ENCODE results near the gene CSH2.

The CSH2 gene

DNA sequence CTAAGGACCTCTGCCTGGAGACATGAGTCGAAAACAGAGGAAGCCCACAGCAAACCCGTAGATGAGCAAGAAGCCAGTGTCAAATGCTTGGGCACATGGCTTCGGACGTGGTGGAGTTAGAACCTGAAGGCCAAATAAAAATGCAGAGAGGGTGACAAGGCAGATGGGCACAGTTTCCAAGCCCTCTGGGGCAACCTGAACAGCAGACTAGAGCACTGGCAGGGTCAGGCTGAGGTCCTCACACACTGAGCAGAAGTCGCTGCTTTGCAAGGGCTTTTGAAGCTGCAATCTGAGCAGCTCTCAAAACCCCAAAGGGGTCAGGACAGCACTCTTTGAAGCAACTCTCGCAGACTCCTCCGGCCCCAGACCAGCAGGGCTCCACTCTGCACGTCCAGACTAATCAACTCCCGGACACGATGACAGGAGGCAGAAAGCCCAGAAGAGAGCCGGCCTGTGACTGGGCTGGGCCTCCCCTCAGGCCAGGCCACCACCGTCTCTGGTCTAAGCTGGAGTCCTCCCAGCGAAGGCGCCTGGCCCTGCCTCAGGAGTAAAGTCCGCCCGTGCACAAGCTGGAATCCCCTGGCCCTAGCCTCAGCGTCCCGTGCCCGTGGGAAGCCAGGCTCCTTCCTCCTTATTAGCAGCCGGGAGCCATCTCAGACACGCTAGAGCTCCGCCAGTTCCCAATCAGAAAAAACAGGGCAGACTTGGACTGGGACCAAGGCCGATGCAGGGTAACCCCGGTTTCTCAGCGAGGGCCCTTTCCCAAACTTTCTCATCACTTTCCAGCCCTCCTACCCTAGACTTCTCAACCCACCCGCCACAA, 31.9 kb downstream of the CSH2 start:
- WGBS, 2 experiments (ENCODE audit: insufficient coverage in 2 of 2) = 19 to 20% methylated on average over 18 to 22 of the region's 26 CpGs
- Histone ChIP-seq H3K9me3 (ENCODE audit: control insufficient read depth, low read length) (no peaks in the 10 kb centered on the region), H3K36me3 (ENCODE audit: control insufficient read depth, insufficient read depth, low read length) (peaks cover 18% of the 10 kb centered on the region), H3K27ac (ENCODE audit: low read depth, low read length, severe bottlenecking) (peak overlapping the region; percentile 75), H3K4me1 (ENCODE audit: control insufficient read depth, insufficient read depth, low read length, poor library complexity, severe bottlenecking) (peaks cover 9% of the 10 kb centered on the region), H3K4me3 (ENCODE audit: extremely low read depth, insufficient read depth, low read length, poor library complexity, severe bottlenecking) (peak overlapping the region; percentile 90)

GRCh38 chr17:63840591-63841349, 32.7 kb downstream of the CSH2 start:
- Histone ChIP-seq H3K4me1 (ENCODE audit: control insufficient read depth, insufficient read depth, low read length, poor library complexity, severe bottlenecking) (peaks cover 9% of the 10 kb centered on the region), H3K36me3 (ENCODE audit: control insufficient read depth, insufficient read depth, low read length) (peaks cover 24% of the 10 kb centered on the region), H3K9me3 (ENCODE audit: control insufficient read depth, low read length) (no peaks in the 10 kb centered on the region), H3K27ac (ENCODE audit: low read depth, low read length, severe bottlenecking) (peak overlapping the region; percentile 75), H3K4me3 (ENCODE audit: extremely low read depth, insufficient read depth, low read length, poor library complexity, severe bottlenecking) (peak overlapping the region; percentile 90)
- WGBS, 2 experiments (ENCODE audit: insufficient coverage in 2 of 2) = 90 to 97% methylated on average over 3 to 4 of the region's 4 CpGs

DNA sequence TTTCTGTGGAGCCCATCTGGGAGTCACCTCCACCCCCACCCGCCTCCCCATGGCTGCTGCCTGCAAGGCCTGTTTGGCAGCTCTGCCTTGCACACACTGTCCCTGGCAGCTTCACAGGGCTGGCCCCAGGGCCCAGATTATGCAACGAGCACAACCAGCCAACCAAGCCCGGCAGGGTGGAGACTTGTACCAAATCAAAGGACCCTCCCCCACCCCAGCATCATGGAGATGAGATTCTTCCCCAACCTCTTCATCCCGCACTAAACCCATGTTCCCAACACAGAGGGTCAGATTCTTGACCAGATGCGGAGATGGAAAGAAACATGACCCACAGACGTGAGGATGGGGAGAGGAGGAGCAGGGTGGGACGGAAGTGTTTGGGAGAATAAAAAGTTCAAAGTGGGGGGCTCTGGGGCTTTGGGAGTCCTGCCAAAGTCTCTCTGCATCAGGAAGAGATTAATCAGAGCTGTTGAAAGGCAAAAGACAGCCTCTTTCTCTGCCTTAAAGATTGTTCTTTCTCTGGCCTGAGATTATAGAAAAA, 34.8 kb downstream of the CSH2 start:
- Histone ChIP-seq H3K9me3 (ENCODE audit: control insufficient read depth, low read length) (no peaks in the 10 kb centered on the region), H3K4me3 (ENCODE audit: extremely low read depth, insufficient read depth, low read length, poor library complexity, severe bottlenecking) (no peak overlapping the region), H3K4me1 (ENCODE audit: control insufficient read depth, insufficient read depth, low read length, poor library complexity, severe bottlenecking) (peaks cover 9% of the 10 kb centered on the region), H3K36me3 (ENCODE audit: control insufficient read depth, insufficient read depth, low read length) (peaks cover 44% of the 10 kb centered on the region), H3K27ac (ENCODE audit: low read depth, low read length, severe bottlenecking) (no peak overlapping the region)
- WGBS, 2 experiments (ENCODE audit: insufficient coverage in 2 of 2) = 82 to 86% methylated on average over 5 of the region's 7 CpGs

GRCh38 chr17:63837962-63838600, 35.4 kb downstream of the CSH2 start:
- H3K4me3 ChIP-seq (ENCODE audit: extremely low read depth, insufficient read depth, low read length, poor library complexity, severe bottlenecking) = no peak overlapping the region
- no peaks in the 10 kb centered on the region for H3K9me3 ChIP-seq (ENCODE audit: control insufficient read depth, low read length)
- WGBS, 2 experiments (ENCODE audit: insufficient coverage in 2 of 2) = 94% methylated on average over 3 to 5 of the region's 5 CpGs
- no peak overlapping the region for H3K27ac ChIP-seq (ENCODE audit: low read depth, low read length, severe bottlenecking)
- H3K4me1 ChIP-seq (ENCODE audit: control insufficient read depth, insufficient read depth, low read length, poor library complexity, severe bottlenecking) = peaks cover 9% of the 10 kb centered on the region
- peaks cover 50% of the 10 kb centered on the region for H3K36me3 ChIP-seq (ENCODE audit: control insufficient read depth, insufficient read depth, low read length)

GRCh38 chr17:63837480-63837879, 36.0 kb downstream of the CSH2 start:
- WGBS, 2 experiments (ENCODE audit: insufficient coverage in 2 of 2) = 94 to 100% methylated on average over 6 to 11 of the region's 12 CpGs
- no peaks in the 10 kb centered on the region for H3K9me3 ChIP-seq (ENCODE audit: control insufficient read depth, low read length)
- peaks cover 9% of the 10 kb centered on the region for H3K4me1 ChIP-seq (ENCODE audit: control insufficient read depth, insufficient read depth, low read length, poor library complexity, severe bottlenecking)
- H3K4me3 ChIP-seq (ENCODE audit: extremely low read depth, insufficient read depth, low read length, poor library complexity, severe bottlenecking) = no peak overlapping the region
- peaks cover 56% of the 10 kb centered on the region for H3K36me3 ChIP-seq (ENCODE audit: control insufficient read depth, insufficient read depth, low read length)
- no peak overlapping the region for H3K27ac ChIP-seq (ENCODE audit: low read depth, low read length, severe bottlenecking)

GRCh38 chr17:63836811-63837210, 36.7 kb downstream of the CSH2 start:
- H3K36me3 ChIP-seq (ENCODE audit: control insufficient read depth, insufficient read depth, low read length) = peaks cover 62% of the 10 kb centered on the region
- H3K4me1 ChIP-seq (ENCODE audit: control insufficient read depth, insufficient read depth, low read length, poor library complexity, severe bottlenecking) = peaks cover 9% of the 10 kb centered on the region
- 98 to 99% methylated on average over 6 to 7 of the region's 7 CpGs for WGBS, 2 experiments (ENCODE audit: insufficient coverage in 2 of 2)
- no peak overlapping the region for H3K4me3 ChIP-seq (ENCODE audit: extremely low read depth, insufficient read depth, low read length, poor library complexity, severe bottlenecking)
- H3K27ac ChIP-seq (ENCODE audit: low read depth, low read length, severe bottlenecking) = no peak overlapping the region
- H3K9me3 ChIP-seq (ENCODE audit: control insufficient read depth, low read length) = no peaks in the 10 kb centered on the region

DNA sequence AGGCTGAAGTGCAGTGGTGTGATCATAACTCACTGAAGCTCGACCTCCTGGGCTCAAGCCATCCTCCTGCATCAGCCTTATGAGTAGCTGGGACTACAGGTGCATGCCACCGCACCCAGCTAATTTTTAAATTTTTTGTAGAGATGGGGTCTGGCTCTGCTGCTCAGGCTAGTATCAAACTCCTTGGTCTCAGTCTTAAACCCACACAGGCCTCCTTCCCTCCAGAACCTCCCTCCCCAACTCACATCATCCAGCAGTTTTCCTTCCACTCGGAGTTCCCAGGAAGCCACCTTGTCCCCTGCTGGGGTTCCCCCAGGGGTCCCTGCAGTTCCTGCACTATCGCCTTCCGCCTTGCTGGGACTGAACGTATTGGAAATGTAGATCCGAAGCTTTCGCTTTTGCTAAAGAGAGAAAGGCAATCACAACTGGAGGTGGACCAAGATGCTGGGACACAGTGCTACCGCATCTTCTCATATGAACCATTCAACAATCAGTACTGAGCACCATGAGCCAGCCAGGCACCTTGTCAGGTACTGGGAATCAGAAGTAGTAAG, 38.2 kb downstream of the CSH2 start:
- Histone ChIP-seq H3K4me1 (ENCODE audit: control insufficient read depth, insufficient read depth, low read length, poor library complexity, severe bottlenecking) (no peaks in the 10 kb centered on the region), H3K27ac (ENCODE audit: low read depth, low read length, severe bottlenecking) (no peak overlapping the region), H3K9me3 (ENCODE audit: control insufficient read depth, low read length) (no peaks in the 10 kb centered on the region), H3K4me3 (ENCODE audit: extremely low read depth, insufficient read depth, low read length, poor library complexity, severe bottlenecking) (no peak overlapping the region), H3K36me3 (ENCODE audit: control insufficient read depth, insufficient read depth, low read length) (peaks cover 73% of the 10 kb centered on the region)
- 74 to 89% methylated on average over 7 to 8 of the region's 9 CpGs for WGBS, 2 experiments (ENCODE audit: insufficient coverage in 2 of 2)

GRCh38 chr17:63834431-63835166, 38.9 kb downstream of the CSH2 start:
- WGBS, 2 experiments (ENCODE audit: insufficient coverage in 2 of 2) = 53 to 56% methylated on average over 7 to 10 of the region's 13 CpGs
- Histone ChIP-seq H3K27ac (ENCODE audit: low read depth, low read length, severe bottlenecking) (no peak overlapping the region), H3K4me3 (ENCODE audit: extremely low read depth, insufficient read depth, low read length, poor library complexity, severe bottlenecking) (no peak overlapping the region), H3K4me1 (ENCODE audit: control insufficient read depth, insufficient read depth, low read length, poor library complexity, severe bottlenecking) (no peaks in the 10 kb centered on the region), H3K36me3 (ENCODE audit: control insufficient read depth, insufficient read depth, low read length) (peaks cover 80% of the 10 kb centered on the region), H3K9me3 (ENCODE audit: control insufficient read depth, low read length) (no peaks in the 10 kb centered on the region)

- 96 to 97% methylated on average over 11 to 15 of the region's 15 CpGs for WGBS, 2 experiments (ENCODE audit: insufficient coverage in 2 of 2)
Measured at GRCh38 chr17:63833741-63834373, 39.6 kb downstream of the CSH2 start.

More at GRCh38 chr17:63833741-63834373, 39.6 kb downstream of the CSH2 start:
- Histone ChIP-seq H3K4me1 (ENCODE audit: control insufficient read depth, insufficient read depth, low read length, poor library complexity, severe bottlenecking) (no peaks in the 10 kb centered on the region), H3K4me3 (ENCODE audit: extremely low read depth, insufficient read depth, low read length, poor library complexity, severe bottlenecking) (no peak overlapping the region), H3K36me3 (ENCODE audit: control insufficient read depth, insufficient read depth, low read length) (peaks cover 87% of the 10 kb centered on the region), H3K9me3 (ENCODE audit: control insufficient read depth, low read length) (no peaks in the 10 kb centered on the region), H3K27ac (ENCODE audit: low read depth, low read length, severe bottlenecking) (no peak overlapping the region)

All from mesodermal cell (in vitro differentiated cells).